HepG2 (cell line): Measurements from ENCODE around the gene FDPS. TPM values are rescaled to one million over a fixed set of nuclear protein-coding genes. Genes with fewer than 3 reads are reported as not detected.

Experiments
- AKAP8 ChIP-seq: sonication (generic); formaldehyde crosslinking; IDR thresholded peaks from 2 replicates; pipeline ENCODE4 v1.5.1; 2020; ENCODE audit warnings: mild to moderate bottlenecking, missing genetic modification reagents
- ARNTL ChIP-seq: sonication (generic); formaldehyde crosslinking; IDR thresholded peaks from 2 replicates; pipeline ENCODE4 v1.4.0; 2020; ENCODE audit warnings: mild to moderate bottlenecking, missing genetic modification reagents
- ASH2L ChIP-seq: fragments of 300-600, 200-600 bp; sonication (generic); IDR thresholded peaks from 2 replicates; pipeline ENCODE4 v1.7.0; 2017; ENCODE audit warnings: low read depth, mild to moderate bottlenecking, moderate library complexity, mixed read lengths, low read length; ENCODE audit not compliant: insufficient read length
- CREB1 ChIP-seq, 2 experiments: fragments of 450-650 bp in 1 of 2; IDR thresholded peaks; 2 replicates each; pipeline ENCODE4 v1.6.1; 2016 to 2017; ENCODE audit warnings: control low read depth in 1 of 2, mild to moderate bottlenecking in 1 of 2, missing compliant biosample characterization in 1 of 2, missing genetic modification characterization in 1 of 2
- DMTF1 ChIP-seq: sonication (generic); formaldehyde crosslinking; IDR thresholded peaks from 2 replicates; pipeline ENCODE4 v1.4.0; 2020; ENCODE audit warnings: mild to moderate bottlenecking, missing genetic modification reagents
- EEA1 ChIP-seq: sonication (generic); formaldehyde crosslinking; IDR thresholded peaks from 2 replicates; pipeline ENCODE4 v1.5.1; 2020; ENCODE audit warnings: mild to moderate bottlenecking, missing genetic modification reagents, borderline replicate concordance
- EHMT2 ChIP-seq: fragments of 200-600 bp; sonication (generic); IDR thresholded peaks from 2 replicates; pipeline ENCODE4 v1.7.0; 2017; ENCODE audit warnings: antibody characterized with exemption, low read depth, low read length, borderline replicate concordance
- FIP1L1 ChIP-seq: fragments of 200-400 bp; formaldehyde crosslinking; IDR thresholded peaks from 2 replicates; pipeline ENCODE4 v1.6.1; 2018; ENCODE audit warnings: low read depth, mild to moderate bottlenecking, low read length, moderate library complexity, borderline replicate concordance; ENCODE audit not compliant: insufficient read depth
- HDAC6 ChIP-seq: fragments of 200-600 bp; sonication (generic); IDR thresholded peaks from 2 replicates; pipeline ENCODE4 v1.7.0; 2017; ENCODE audit warnings: mild to moderate bottlenecking, antibody characterized with exemption, low read length, low read depth
- NKX3-1 ChIP-seq: sonication (generic); formaldehyde crosslinking; IDR thresholded peaks from 2 replicates; pipeline ENCODE4 v1.5.0; 2020; ENCODE audit warnings: missing genetic modification reagents
- NR2F6 ChIP-seq, 2 experiments: IDR thresholded peaks; 2 replicates each; pipeline ENCODE4 v1.6.1; 2016; ENCODE audit warnings: antibody characterized with exemption in 1 of 2, mild to moderate bottlenecking in 1 of 2
- PITX1 ChIP-seq: sonication (generic); formaldehyde crosslinking; IDR thresholded peaks from 2 replicates; pipeline ENCODE4 v1.5.1; 2020; ENCODE audit warnings: mild to moderate bottlenecking, missing genetic modification reagents
- PRDM10 ChIP-seq: sonication (generic); formaldehyde crosslinking; IDR thresholded peaks from 2 replicates; pipeline ENCODE4 v1.4.0; 2020; ENCODE audit warnings: low read depth, missing genetic modification reagents
- RBM22 ChIP-seq: fragments of 200-400 bp; formaldehyde crosslinking; optimal IDR thresholded peaks from 2 replicates; pipeline ENCODE3; 2017; ENCODE audit warnings: mild to moderate bottlenecking, low read length, moderate library complexity
- SMC3 ChIP-seq: IDR thresholded peaks from 2 replicates; pipeline ENCODE4 v1.6.1; 2011; ENCODE audit warnings: low read length, improper control_type of control experiment
- TBP ChIP-seq: sonication (generic); formaldehyde crosslinking; IDR thresholded peaks from 2 replicates; pipeline ENCODE4 v1.5.0; 2020; ENCODE audit warnings: missing genetic modification reagents
- TRIM22 ChIP-seq: fragments of 450-650 bp; IDR thresholded peaks from 2 replicates; pipeline ENCODE4 v1.6.1; 2017
- ZFP82 ChIP-seq: sonication (generic); formaldehyde crosslinking; IDR thresholded peaks from 2 replicates; pipeline ENCODE4 v1.5.1; 2020; ENCODE audit warnings: mild to moderate bottlenecking, missing genetic modification reagents, borderline replicate concordance
- ZNF484 ChIP-seq: sonication (generic); formaldehyde crosslinking; IDR thresholded peaks from 2 replicates; pipeline ENCODE4 v1.5.1; 2020; ENCODE audit warnings: mild to moderate bottlenecking, low read depth, missing genetic modification reagents, borderline replicate concordance
- ZNF549 ChIP-seq: sonication (generic); formaldehyde crosslinking; IDR thresholded peaks from 2 replicates; pipeline ENCODE4 v1.5.0; 2020; ENCODE audit warnings: missing genetic modification reagents
- ZNF841 ChIP-seq: sonication (generic); formaldehyde crosslinking; IDR thresholded peaks from 2 replicates; pipeline ENCODE4 v1.8.1; 2023; ENCODE audit warnings: missing genetic modification reagents, borderline replicate concordance
- ZSCAN12 ChIP-seq: sonication (generic); formaldehyde crosslinking; IDR thresholded peaks from 2 replicates; pipeline ENCODE4 v1.9.0; 2021; ENCODE audit warnings: mild to moderate bottlenecking, missing genetic modification reagents
- ZSCAN30 ChIP-seq: sonication (generic); formaldehyde crosslinking; IDR thresholded peaks from 2 replicates; pipeline ENCODE4 v1.5.0; 2020; ENCODE audit warnings: mild to moderate bottlenecking, missing genetic modification reagents
- polyA plus RNA-seq, 8 experiments: library from polyadenylated mRNA; depleted of rRNA in 3 of 8; stranded (reverse) in 7 of 8; unstranded in 1 of 8; fragments of >200 nt; fragmentation: Illumina TruSeq in 4 of 8; extraction: Trizol in 4 of 8; gene quantifications; 2 replicates each; pipeline versions ENCODE4 v1.2.1 to v1.2.3, GENCODE V29; 2011 to 2016; ENCODE audit warnings: low read depth in 4 of 8, missing spikeins in 1 of 8, mixed read lengths in 1 of 8; ENCODE audit not compliant: insufficient read depth in 1 of 8
- total RNA-seq, 5 experiments: library from RNA; depleted of rRNA; stranded (reverse); fragments of >200 nt; fragmentation: Illumina TruSeq; extraction: Trizol; gene quantifications; 2 replicates each; pipeline ENCODE4 v1.2.3, GENCODE V29; 2016; ENCODE audit warnings: low read depth in 1 of 5

FDPS gene
- total and polyA plus RNA-seq, 2 of the 13 experiments (the other 11 are each of a cell fraction or from before 2014, with no cell fraction given), result 264 to 519 TPM

GRCh38 chr1:155272466-155273342 lies 36.0 kb upstream of the FDPS start (continued):
- TF ChIP-seq CREB1 (IDR thresholded peaks at IDR 0.05) (no peak), CREB1 (CRISPR knock-in tag; IDR thresholded peaks at IDR 0.05) (no peak), ZSCAN12 (CRISPR knock-in tag) (no peak), PITX1 (CRISPR knock-in tag) (no peak), RBM22 (no peak), ZNF484 (CRISPR knock-in tag) (no peak), NKX3-1 (CRISPR knock-in tag) (no peak), TRIM22 (no peak), AKAP8 (CRISPR knock-in tag) (no peak), ARNTL (no peak), ZFP82 (CRISPR knock-in tag) (no peak), EHMT2 (no peak), TBP (CRISPR knock-in tag) (no peak), ASH2L (peak; percentile 82), PRDM10 (CRISPR knock-in tag) (no peak), NR2F6 (IDR thresholded peaks at IDR 0.05) (no peak), NR2F6 (CRISPR knock-in tag; IDR thresholded peaks at IDR 0.05) (no peak), ZNF841 (CRISPR knock-in tag) (no peak), EEA1 (CRISPR knock-in tag) (no peak), FIP1L1 (no peak), SMC3 (no peak), HDAC6 (no peak), DMTF1 (no peak), ZNF549 (no peak), ZSCAN30 (CRISPR knock-in tag) (no peak)
